ENCODE data around the gene CYP46A1.

CYP46A1 gene

DNA sequence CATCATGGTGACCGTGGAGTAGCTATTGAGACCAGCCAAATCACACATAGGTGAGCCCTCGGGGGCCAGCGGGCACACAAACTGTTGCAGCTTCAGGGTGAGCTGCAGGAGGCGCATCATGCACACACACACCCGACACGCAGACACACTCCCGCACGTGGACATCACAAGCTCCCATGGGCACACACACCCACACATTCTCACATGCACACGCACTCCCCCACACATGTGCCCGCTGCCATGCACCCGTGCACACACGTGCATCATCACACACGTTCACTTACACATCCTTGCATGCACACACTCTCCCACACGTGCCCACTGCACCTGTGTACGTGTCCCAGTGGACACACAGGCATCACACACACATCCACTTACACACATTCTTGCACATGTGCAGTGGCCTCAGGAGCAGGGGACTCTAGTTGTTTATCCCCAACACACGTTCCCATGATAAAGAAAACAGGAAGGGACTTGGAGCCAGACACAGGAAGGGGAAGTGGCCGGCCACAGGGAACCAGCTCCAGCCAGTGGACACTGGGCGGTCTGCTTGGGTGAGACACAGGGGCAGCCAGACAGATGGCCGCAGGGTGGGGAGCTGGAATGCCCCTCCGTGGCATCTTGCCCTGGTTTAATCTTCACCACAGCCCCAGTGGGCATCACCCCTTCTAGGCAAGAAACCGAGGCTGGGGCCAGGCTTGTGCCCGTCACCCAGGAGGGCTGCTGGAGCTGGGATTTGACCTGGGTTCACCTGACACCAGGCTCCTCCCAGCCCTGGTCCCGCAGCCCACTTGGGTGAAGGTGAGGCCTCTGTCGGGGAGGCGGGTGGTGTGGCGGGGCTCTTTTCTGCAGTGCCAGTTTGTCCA, 49.7 kb downstream of the CYP46A1 start:
- TF ChIP-seq, protein P1, sequence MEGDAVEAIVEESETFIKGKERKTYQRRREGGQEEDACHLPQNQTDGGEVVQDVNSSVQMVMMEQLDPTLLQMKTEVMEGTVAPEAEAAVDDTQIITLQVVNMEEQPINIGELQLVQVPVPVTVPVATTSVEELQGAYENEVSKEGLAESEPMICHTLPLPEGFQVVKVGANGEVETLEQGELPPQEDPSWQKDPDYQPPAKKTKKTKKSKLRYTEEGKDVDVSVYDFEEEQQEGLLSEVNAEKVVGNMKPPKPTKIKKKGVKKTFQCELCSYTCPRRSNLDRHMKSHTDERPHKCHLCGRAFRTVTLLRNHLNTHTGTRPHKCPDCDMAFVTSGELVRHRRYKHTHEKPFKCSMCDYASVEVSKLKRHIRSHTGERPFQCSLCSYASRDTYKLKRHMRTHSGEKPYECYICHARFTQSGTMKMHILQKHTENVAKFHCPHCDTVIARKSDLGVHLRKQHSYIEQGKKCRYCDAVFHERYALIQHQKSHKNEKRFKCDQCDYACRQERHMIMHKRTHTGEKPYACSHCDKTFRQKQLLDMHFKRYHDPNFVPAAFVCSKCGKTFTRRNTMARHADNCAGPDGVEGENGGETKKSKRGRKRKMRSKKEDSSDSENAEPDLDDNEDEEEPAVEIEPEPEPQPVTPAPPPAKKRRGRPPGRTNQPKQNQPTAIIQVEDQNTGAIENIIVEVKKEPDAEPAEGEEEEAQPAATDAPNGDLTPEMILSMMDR (IDR thresholded peaks at IDR 0.05; ENCODE audit: extremely low read depth, missing control alignments): no peak
- no peak for DNase-seq (ENCODE audit: low spot score)

DNA sequence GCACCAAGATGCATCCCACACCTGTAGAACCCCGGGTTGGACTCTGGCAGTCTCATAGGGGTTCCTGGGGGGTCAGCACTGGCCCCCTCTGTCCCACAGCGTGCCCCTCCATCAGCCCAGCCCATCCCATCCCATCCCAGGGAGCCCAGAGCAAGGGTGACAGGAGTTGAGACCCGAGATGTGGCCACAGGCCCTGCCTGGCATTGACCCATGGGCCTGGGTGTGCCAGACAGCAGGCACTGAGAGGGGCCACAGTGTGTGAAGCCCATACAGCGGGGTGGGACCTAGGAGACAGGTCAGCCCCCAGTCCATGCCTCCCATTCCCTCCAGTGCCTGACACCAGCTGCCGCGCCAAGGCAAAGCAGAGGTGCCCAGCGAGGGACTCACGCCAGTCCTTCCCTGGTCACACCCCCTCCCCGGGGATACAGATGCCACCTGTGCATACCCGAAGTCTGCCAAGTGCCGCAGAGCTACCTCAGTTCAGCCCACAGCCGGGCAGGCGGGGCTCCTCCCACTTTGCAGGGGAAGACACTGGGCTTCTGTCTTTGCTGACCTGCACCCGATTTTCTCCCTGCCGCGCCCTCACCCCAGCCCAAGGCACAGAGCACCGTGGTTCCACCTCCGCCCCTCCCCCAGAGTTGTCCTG, 50.4 kb downstream of the CYP46A1 start:
- TF ChIP-seq, protein P1 (IDR thresholded peaks at IDR 0.05; ENCODE audit: extremely low read depth, missing control alignments): no peak
- no peak for DNase-seq (ENCODE audit: low spot score)

DNA sequence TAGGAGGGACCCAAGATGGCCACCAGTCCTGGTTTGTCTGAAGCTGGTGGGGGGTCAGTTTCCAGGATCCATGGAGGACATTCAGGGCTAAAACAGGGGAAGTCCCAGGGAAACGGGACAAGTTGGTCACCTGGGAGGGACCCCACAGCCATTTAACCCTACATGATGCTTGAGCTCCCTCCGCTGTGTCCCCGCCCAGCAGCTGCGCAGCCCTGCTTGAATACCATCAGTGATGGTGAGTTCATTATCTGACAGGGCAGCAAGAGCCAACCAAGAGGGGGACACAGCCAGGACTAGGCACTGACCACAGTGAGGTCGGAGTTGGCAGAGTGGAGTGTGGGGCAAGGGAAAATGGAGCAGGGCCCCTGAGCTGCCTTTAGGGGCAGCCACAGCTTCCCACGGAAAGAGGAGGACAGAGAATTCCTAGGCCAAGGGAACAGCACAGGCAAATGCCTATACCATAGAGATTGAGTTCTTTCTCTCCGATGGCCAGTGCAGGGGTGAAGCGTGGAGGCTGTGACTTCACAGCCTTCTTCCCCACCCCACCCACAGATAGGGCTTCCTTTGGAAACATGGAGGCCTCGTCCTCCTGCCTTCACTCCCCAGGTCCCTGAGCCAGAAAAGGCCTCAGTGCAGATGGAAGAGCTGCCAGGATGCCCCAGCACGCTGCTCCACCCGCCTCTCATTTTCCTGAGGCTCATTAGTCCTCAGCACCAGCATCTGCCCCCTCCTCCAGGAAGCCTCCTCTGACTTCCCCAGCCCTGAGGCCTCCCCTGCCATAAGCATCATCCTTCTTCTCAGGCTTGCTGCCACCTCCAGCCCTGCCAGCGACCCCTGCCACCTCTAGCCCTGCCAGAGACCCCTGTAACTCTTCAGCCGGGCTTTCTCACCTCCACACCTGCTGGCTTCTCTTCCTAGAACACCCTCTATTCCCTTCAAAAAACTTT, 51.4 kb downstream of the CYP46A1 start:
- no peak for DNase-seq (ENCODE audit: low spot score)
- TF ChIP-seq, protein P1 (IDR thresholded peaks at IDR 0.05; ENCODE audit: extremely low read depth, missing control alignments): no peak

DNA sequence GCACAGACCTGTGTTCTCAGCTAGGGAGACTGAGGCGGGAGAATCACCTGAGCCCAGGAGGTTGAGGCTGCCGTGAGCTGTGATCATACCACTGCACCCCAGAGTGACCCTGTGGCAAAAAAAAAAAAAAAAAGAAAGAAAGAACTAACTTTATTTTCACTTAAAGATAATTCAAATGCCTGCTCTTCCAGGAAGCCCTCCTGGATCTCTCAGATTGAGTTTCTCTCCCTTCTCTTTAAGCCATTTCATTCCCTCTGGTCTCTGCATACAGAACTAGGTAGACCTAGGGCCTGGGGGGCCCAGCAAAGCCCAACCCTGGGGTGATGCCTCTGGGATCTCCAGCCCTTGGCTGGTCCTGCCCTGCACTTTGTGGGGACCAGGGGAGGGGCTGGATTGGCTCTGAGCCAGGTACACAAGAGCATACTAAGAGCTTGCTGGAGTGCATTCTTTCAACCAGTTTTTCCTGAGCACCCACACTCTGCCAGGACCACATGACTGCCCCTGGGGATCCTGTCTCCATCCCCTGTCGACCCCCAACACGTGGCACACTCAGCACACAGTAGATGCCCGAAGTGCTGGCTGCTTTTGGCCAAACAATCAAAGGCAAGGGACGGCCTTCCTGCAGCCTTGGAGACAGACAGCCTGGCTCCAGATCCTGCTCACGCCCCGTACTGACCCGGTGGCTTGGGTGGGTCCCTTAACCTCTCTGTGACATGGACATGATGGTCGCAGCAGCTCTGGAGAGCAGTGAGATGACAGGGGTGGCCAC, 52.7 kb downstream of the CYP46A1 start:
- TF ChIP-seq, protein P1 (IDR thresholded peaks at IDR 0.05; ENCODE audit: extremely low read depth, missing control alignments): no peak
- DNase-seq (ENCODE audit: low spot score): no peak

DNA sequence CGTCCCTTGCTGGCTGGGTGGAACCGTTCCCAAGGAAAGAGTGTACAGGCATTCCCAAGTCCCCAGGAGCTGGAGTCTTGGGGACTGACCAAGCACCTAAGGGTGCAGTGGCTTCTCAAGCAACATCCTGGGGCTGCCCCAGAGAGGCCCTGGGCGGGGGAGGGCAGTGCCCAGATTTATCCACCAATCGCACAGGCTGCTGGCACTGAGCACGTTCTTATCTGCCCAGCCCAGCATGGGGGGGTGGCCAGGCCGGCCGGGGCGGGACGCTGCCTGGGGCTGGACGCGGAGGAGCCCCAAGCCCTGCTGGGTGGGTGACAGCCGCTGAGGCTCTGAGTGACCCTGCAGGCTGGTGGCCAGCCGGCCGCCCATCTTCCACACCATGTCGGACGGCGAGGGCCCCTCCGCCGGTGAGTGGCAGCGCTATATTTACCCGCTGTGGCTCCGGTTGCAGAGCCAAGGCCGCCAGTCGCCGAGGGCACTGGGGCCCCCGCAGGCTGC, 53.4 kb downstream of the CYP46A1 start:
- TF ChIP-seq, protein P1 (IDR thresholded peaks at IDR 0.05; ENCODE audit: extremely low read depth, missing control alignments): no peak
- no peak for DNase-seq (ENCODE audit: low spot score)

DNA sequence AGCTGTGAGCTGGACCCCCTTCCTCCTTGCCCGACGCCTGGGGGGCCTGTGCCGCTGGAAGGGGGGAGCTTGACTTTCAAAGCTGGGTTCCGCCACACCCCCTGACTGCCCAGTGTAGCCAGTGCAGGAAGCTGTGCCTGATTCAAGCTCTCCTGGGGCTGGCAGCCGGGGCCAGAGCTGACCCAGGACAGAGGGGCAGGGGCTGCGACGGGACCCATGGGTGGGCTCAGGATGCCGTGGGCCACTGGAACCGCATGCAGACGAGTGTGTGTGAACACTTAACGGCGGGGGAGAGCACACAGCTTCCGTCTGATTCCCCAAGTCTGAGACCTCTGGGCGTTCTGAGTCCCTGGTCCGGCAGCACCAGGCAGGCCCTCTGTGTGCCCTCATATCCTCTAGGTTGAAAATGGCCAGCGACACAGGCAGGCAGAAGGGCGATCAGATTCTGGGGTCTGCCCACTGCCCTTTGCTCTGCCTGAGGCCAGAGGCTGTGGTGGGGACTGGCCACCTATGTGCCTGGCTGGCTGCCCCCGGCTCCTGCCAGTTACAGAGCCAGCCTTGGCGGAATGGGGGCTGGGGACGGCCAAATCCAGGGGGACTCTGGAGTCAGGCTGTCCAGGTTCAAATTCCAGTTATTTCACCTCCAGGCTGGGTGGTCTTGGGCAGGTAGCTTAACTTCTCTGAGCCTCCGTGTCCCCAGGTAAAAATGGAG, 54.0 kb downstream of the CYP46A1 start:
- no peak for DNase-seq (ENCODE audit: low spot score)
- TF ChIP-seq, protein P1 (IDR thresholded peaks at IDR 0.05; ENCODE audit: extremely low read depth, missing control alignments): no peak

All from GM20000 (cell line).